RKO (cell line): ENCODE results near the gene ZCCHC24.

Experiments
- DNase-seq: peaks from one replicate; pipeline ENCODE4 v3.0.0-alpha.2; 2016; ENCODE audit warnings: low spot score

Gene ZCCHC24

DNA sequence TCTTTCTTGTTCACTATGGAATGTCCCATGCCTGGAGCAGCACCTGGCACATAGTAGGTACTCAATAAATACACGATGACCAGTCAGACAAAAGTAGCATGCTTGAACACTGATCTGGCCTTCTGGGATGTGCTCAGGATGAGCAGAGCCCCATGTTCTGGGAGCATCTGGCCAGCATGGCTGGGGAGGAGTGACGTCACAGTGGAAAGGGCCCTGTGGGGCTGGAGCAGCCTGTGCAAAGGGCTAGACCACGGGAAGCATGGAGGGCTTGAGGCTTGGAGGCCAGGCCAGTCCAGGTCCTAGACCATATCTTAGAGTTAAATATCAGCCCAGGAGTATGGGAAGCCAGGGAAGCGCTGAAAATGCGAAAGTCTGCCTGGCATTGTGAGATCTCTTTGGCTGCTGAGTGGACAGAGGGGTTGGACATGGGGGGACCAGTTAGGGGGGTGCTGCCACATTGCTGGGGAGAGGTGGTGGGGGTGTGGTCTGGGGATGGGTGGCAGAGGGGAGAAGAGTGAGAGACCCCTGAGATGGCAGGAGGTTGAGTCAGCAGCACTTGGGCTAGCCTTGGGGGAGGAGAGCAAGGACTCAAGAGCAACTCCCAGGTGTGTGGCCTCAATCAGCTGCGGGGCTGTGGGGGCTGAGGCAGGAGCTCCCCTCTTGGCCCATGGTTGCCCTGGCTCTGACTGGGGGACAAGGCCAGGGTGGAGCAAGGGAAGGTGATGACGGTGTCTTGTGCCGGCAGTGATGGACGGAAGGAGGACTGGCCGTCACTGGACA lies 34.9 kb downstream of the ZCCHC24 start:
- no peak for DNase-seq

DNA sequence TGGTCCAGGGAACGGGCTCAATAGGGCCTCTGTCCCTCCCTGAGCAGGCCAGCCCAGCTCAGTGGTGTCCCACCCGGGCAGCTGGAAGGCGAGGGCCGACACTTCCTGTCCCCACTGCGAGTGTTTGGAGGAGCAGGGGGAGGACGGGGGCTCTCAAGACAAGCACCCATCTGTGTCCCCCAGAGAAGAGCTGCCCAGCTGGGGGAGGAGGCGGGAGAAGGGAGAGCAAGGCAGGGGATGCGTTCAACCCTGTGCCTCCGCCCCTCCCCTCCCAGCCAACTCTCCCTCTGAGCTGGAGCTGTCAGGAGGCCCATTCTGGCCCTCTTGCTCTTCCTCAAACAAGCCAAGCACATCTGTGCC lies 35.7 kb downstream of the ZCCHC24 start:
- no peak for DNase-seq

DNA sequence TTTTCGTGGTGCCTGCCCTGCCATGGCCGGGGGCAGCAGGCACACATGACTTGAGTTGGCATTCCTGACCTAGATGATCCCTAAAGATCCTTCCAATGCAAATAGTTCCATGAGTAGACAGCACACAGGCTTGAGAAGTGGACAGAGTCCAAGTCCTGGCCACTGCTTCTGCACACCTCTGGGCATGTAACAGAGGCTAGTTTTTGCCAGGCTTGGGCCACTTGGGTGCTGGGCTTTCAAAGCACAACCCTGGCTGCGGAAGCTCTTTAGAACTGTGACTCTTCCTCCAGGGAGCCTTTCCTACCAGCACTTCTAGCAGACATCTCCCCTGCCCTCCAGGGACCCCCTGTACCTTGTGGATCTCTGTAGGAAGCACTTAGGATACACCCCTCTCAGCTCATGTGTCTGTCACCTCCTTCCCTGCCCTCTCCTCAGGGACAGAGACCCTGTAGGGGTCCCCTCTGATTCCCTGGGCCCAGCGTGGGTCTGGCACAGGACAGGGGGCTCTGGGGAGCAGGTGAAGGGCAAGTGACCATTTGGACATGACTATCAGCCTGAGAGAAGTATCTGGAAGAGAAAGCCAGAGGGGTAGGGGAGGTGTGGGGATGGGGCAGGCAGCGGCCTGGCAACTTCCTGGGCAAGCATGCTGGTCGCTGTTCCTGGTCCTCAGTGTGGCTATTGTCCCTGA lies 36.2 kb downstream of the ZCCHC24 start:
- no peak for DNase-seq

DNA sequence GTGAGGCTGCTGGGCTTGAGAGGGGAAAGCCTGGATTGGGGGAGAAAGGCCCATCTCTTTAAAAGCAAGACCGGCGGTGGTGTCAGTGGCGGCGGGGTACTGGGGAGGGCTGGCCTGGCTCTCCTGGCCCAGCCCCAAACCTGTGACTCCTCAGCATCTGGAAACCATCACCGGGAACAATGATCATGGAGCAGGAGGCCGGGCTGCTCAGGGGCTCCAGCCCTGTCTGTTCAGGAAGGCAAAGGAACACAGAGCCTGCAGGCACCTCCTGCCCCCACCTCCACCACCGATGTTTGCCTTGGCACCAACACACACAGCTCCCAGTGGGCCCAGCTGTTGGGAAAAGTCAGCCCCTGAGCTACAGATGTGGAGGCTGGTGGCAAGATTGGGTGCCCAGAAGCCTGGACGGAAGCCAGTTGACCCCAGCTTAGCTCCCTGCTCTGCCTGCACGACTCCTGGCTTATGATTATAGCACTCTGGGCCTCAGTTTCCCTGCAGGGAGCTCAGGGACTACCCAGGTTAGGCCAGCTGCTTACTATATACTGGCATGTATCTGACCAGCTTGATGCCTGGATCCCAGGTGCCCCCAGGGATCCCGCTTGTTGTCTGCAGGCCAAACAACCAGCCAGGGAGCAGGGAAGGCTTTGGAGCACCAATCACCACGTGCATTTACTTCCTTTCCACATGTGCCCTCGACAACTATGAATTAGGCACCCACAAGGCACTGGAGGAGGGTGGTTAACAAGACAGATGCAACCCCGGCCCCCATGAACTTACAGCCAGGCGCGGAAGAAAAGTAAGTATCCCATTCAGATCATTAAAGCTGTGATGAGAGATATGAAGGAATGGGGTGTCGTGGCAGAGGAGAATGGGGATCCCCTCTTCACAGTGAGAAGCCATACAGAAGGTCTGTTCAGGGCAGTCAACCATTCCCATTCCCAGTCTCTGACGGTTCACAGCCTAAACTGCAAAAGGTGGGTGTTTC lies 37.3 kb downstream of the ZCCHC24 start:
- DNase-seq: no peak

DNA sequence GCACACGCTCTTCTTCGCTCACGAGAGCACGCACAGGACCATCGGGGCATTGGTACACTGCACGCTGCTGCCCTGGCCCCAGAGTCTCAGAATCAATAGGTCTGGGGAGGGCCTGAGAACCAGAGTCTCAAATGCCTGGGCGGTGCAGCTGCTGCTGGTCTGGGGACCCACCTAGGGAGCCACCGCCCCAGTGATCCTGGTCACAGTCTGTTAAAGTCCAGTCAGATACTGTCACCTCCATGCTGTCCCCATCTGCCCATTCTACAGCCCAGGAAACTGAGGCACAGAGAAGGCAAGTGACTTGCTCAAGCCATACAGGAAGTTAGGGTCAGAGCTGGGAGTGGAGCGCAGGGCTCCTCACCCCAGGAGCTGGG lies 38.0 kb downstream of the ZCCHC24 start:
- DNase-seq: no peak

DNA sequence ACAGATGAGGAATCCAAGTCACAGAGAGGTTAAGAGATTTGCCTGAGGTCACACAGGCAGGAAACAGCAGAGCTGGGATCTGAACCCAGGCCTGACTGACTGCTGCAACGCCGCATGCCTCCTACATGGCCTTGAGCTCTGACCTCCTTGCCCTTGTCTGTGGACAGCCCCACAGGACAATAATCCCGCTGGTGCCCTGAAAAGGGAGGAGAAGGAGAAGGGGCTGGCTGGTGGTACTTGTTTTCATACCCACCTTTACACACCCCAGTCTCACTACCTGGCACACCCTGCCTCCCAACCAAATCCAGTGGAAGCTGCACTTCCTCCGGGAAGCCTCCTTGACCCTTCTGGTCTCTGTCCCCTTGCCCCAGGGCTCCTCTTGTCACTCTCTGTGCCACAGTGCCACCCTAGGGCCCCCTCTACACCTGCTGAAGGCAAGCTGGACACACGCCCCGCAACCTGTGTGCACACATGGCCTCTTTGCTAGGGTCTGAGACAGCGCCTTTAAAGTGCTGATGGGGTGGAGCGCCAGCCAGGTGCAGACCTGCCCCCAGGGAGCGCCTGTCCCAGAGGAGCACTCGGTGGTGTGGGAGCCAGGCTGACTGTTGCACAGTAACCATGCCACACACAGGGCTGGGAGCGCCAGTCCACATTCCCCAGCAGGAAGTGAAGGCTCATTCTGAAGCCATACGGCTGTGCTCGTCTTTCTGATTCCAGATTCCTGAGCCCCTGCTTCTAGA lies 38.6 kb downstream of the ZCCHC24 start:
- no peak for DNase-seq

DNA sequence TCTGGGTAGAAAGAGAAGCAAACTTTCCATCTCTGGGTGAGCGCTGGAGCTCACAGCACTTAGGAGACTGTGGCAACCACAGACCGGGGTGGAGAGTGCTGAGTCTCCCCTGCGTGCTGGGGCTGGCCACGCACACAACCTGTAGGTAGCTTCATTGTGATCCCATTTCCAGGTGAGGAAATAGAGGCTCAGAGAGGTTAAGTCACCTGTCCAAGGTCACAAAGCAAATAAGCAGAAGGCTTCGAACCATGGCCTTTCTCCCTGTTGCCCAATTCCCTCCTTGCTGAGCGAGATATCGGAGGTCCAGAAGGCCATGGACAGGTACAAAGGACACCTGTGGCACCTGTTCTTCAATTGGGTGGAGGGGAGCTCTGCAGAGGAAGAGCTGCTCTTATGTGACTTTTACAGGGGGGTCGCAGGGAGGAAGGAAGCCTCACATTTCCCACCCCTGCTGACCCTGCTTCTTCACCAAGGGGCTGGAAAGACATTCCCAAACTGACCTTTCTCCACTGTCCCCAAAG lies 39.4 kb downstream of the ZCCHC24 start:
- DNase-seq: no peak

DNA sequence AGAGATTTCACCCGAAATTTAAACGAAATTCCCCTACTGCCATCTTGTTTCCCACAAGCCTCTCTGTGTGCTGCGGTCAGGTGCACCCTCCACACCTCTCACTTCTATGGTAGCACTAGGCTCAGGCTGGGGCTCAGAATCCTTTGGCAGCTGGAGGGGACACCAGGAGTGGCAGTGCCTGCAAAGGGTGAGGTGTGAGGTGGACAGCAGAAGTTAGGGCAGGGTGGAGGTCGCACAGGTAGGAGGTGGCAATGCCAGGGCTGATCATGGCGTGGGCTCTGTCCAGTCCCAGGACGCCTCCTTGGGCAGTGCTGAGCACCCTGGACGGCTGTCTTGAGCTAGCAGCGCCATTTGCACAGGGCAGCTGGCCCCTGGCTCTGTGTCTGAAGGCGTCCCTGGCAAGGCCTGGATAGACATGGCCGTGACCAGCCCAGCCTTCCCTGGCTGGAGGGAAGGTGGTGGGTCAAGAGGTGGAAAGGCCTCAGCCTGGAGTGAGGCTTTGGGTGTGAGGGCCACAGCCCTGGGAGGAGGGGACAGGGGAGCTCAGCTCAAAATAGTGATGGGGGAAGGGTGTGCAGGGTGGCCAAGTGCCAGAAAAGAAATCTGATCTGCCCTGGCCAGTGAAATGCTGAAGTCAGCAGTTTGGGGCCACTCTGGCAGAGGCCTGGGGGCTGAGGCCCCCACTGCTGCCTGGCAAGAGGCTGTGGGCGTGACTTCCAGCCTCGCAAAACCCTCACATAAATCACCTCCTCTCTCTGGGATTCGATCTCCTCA lies 40.0 kb downstream of the ZCCHC24 start:
- DNase-seq: no peak

DNA sequence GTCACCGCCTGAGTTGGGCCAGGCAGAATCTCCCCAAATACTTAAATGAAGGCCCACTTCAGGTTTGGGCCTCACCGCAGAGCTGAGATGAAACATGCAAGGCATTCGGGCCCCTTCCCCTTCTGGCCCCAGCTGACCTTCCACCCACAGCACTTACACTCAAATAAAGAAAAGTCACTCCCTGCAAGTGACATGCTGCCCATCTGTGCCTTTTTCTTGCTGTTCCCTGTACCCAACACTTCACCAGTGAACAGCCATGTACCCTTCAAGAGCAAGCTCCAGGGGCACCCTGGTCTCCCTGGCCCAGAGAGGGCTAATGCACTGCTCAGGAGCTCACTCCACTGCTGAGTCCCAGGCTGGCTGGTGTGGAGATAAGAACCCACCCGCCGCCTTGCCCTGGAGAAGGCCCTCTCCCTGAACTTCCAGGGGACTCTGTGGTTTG lies 40.7 kb downstream of the ZCCHC24 start:
- DNase-seq: no peak

DNA sequence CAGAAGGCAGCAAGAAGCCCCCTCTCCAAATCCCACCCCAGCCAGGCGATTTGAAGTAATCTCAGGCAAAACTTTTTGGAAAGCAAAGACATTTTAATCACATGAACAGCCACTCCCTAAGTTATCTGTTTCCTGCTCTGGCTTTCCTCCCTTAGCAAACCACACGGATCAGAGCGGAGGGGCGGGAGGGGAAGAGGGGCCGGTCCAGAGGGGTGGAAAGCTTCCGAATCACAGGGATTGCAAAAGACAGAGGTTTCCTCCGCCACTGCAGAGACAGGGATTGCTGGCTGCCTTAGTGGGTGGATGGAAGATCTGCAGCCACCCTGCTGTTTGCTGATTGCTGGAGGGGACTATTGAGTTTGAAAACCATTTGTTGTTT lies 41.2 kb downstream of the ZCCHC24 start:
- DNase-seq: no peak

DNA sequence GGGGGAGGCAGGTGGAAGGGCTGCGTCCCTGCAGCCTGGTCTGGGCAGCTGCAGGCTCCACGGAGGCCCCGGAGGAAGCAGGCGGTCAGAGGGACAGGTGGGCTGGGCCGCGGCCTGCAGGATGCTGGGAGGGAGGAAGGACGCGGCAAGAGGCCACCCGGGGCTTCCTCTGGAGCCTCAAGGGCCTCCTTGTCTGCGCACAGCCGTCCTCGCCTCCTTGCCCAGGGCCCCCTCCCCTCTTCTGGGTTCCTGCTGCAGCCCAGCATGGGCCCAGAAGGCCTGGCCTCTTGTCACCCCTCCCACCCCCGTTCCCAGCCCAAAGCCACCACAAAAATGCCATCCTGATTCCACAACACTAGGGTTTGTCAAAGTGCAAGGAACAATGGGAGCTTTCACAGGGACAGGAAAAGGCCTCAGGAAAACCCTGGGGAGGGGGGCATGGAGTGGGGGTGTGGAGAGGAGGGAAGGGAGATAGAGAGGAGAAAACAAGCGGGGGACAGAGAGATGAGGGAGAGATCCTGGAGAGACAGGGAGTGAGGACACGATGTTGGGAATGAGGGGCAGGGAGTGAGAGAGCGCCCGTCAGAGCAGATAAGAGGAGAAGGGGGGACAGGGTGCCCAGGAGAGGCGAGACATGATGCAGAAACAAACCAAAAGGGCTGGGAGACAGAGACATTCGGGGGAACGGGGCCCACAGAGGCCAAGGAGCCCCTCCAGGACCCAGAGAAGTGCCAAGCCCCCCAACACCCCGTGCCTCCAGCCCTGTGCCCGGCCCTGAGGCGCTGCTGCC lies 41.8 kb downstream of the ZCCHC24 start:
- DNase-seq: no peak

DNA sequence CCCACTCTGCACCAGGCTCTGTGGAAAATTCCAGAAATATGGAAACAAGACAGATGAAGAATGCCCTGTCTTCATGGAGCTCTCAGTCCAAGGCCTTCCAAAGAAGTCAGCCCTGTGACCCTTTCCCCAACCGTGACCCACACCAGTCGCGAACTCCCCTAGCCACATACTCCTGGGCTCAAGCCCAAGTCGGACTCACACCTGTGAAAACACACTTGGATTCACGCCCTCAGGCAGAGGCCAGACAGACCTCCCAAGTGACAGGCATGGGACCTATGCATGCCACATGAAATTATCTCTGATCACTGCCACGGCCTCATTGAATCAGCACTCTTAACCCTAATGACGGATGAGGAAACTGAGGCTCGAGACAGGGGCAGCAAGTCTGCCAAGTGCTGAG lies 42.5 kb downstream of the ZCCHC24 start:
- no peak for DNase-seq

DNA sequence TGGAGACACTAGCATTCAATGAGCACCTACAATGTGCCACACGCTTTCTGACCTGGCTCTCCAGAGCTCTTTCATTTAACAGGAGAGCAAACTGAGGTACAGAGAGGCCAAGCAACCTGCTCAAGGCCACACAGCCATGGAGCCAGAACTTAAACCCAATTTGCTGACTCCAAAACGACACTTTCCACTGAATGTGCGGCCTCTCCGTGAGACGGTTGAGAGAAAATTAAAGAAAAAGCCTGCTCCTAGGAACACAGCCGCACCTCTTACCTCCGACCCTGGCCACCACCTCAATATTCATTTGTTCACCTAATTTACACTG lies 42.8 kb downstream of the ZCCHC24 start:
- DNase-seq: no peak

DNA sequence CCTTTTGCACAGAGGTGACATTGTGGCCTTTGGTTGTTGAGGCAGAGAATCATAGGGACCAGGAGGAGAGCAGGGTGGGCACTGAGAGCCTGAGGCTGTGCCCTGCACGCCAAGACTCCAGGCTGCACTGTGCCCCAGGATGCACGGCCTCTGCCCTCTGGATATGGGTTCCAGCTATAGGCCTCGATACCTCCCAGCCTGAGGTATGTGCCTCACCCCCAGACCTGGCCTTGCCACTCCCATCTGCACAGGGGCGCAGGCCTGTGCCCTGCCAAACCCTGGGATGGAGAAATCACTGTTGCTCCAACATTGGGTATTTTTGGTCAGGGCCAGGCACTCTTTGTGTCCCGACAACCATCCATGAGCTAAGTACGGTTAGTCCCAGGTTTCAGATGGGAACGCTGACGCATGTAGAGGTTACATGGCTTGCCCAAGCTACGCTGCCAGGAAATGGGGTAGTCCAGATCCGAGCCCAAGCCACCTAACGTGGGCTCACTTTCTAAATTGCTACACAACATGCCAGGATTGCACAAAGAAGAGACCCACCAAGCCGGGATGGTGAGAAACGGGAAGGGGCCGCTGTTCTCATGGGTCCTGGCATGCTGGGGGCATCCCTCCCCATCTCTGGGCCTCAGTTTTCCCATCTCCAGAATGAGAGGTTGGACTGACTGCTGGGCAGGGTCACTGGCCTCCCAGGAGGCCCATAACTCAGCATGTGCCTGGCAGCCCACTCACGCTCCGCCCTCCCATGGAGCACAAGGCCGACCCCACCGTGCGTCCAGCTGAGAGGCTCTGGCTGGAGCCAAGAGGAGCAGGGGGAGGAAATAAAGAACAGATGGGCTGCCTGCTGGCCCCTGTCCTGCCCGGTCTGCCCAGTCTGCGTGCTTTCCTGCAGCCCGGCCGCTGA lies 44.2 kb downstream of the ZCCHC24 start:
- no peak for DNase-seq

DNA sequence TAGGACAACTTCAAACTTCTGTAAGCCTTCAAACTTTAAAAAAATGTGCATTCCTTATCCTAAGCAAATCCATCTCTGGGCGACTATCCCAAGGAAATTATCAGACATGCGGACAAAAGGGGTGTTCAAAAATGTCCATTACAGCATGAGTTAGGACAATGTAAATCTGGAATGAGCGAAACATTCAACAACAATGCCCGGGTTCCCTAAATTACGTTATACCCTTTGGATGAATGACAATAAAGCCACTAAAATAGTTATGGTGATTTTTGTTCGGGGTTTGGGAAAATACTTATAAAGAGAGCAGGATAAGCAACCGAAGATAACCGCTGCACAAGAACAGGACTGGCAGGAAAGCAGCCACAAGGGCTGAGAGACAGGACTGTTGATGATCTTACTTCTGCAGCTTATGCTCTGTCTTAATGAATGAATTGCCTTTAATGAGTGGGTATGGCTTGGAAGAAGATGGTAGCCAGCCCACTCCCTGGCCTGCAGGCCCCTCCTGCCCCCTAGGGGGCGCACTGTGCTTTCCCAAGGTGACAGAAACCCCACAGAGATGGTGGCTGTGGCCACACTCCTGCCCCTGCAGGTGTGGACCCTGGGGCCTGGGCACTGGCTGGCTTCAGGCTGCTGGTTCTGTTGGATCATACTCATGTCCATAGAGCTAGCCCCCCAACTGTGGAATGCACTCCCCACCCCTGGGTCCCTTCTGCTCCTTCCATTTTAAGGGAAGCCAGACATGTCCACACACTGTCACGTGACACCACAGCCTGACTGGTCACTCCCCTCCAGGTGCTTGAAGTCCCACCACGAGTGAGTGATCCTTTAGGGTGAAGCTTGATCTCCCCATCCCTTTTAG lies 45.0 kb downstream of the ZCCHC24 start:
- peak; percentile 21 for DNase-seq

DNA sequence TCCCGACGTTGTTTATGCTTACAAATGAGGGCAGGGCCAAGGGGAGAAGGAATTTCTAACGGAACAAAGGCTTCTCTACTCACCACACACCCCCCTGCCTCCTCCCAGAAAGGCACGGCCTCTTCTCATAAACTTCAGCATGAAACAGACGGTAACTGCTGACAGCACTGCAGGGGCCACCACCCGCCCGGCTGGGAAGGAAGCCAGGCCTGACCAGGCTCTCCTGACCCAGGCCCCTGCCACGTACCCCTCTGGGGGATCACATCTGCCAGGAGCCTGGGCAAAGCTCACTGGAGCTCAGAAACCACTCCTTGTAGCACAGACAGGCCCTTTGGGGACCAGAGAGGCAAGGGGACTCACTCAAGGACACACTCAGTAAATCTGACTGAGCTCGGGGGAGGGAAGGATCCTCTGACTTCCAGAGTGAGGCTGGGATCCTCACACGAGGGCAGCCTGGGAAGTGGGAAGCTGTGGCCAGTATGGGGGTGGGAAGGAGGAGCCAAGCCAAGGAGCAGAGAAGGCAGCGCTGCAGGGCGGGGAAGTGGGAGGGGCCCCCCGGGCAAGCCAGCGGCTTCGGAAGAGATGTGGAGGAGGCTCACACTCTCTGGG lies 46.1 kb downstream of the ZCCHC24 start:
- DNase-seq: no peak

DNA sequence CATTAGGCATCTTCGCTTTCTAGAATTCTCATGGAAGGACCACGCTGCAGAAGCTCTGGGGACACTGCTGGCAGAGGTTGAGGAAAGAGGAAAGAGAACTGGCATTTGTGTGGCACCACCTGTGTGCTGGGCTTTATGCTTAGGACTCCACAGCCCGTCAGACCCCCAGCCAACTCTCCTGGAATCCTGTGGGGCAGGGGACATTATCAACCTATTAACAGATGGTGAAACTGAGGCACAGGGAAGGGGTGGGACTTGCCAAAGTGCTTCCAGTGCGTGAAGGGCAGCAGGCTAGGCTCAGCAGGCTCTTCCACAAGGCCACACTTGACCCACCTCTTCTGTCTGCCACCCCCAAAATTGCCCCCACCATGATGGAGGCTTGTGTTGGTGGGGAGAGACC lies 46.8 kb downstream of the ZCCHC24 start:
- no peak for DNase-seq
